ENCODE data around the gene ABL2.
A peak's percentile ranks its signal among the peaks of the same experiment; 100 is the strongest.

Gene ABL2

GRCh38 chr1:179092896-179093461 is 136.5 kb downstream of the ABL2 start:
- H3K4me3 ChIP-seq (ENCODE audit: low read length in 2 of 2) = no peak overlapping the region
- H3K9me3 ChIP-seq (ENCODE audit: control insufficient read depth in 2 of 2, low read length in 2 of 2) = no peaks in the 10 kb centered on the region
- H3K36me3 ChIP-seq (ENCODE audit: control insufficient read depth in 2 of 2, insufficient read depth in 2 of 2, low read length in 2 of 2) = peaks cover 38 to 45% of the 10 kb centered on the region in 2 donors
- peaks cover 12% of the 10 kb centered on the region for H3K4me1 ChIP-seq (ENCODE audit: control insufficient read depth, insufficient read depth, low read length)
- no peak overlapping the region for H3K27ac ChIP-seq (ENCODE audit: low read length)
- H3K9ac ChIP-seq (ENCODE audit: low read length in 2 of 2) = no peak overlapping the region
- no peaks in the 10 kb centered on the region for H3K27me3 ChIP-seq (ENCODE audit: control insufficient read depth in 1 of 2, insufficient read depth in 2 of 2, low read length in 2 of 2)

GRCh38 chr1:179091691-179092165 is 137.7 kb downstream of the ABL2 start:
- Histone ChIP-seq H3K36me3 (ENCODE audit: control insufficient read depth in 2 of 2, insufficient read depth in 2 of 2, low read length in 2 of 2) (peaks cover 31 to 45% of the 10 kb centered on the region in 2 donors), H3K27ac (ENCODE audit: low read length) (no peak overlapping the region), H3K27me3 (ENCODE audit: control insufficient read depth in 1 of 2, insufficient read depth in 2 of 2, low read length in 2 of 2) (no peaks in the 10 kb centered on the region), H3K9ac (ENCODE audit: low read length in 2 of 2) (no peak overlapping the region), H3K9me3 (ENCODE audit: control insufficient read depth in 2 of 2, low read length in 2 of 2) (no peaks in the 10 kb centered on the region), H3K4me1 (ENCODE audit: control insufficient read depth, insufficient read depth, low read length) (peaks cover 14% of the 10 kb centered on the region), H3K4me3 (ENCODE audit: low read length in 2 of 2) (no peak overlapping the region)

- no peaks in the 10 kb centered on the region for H3K9me3 ChIP-seq (ENCODE audit: control insufficient read depth in 2 of 2, low read length in 2 of 2)
- peaks cover 14% of the 10 kb centered on the region for H3K4me1 ChIP-seq (ENCODE audit: control insufficient read depth, insufficient read depth, low read length)
- peak overlapping the region; percentile 24 for H3K27ac ChIP-seq (ENCODE audit: low read length)
- H3K4me3 ChIP-seq (ENCODE audit: low read length in 2 of 2) = no peak overlapping the region
- H3K36me3 ChIP-seq (ENCODE audit: control insufficient read depth in 2 of 2, insufficient read depth in 2 of 2, low read length in 2 of 2) = peaks cover 31 to 43% of the 10 kb centered on the region in 2 donors
- H3K9ac ChIP-seq (ENCODE audit: low read length in 2 of 2) = no peak overlapping the region
- no peaks in the 10 kb centered on the region for H3K27me3 ChIP-seq (ENCODE audit: control insufficient read depth in 1 of 2, insufficient read depth in 2 of 2, low read length in 2 of 2)
Measured at GRCh38 chr1:179090923-179091322, 138.6 kb downstream of the ABL2 start.

DNA sequence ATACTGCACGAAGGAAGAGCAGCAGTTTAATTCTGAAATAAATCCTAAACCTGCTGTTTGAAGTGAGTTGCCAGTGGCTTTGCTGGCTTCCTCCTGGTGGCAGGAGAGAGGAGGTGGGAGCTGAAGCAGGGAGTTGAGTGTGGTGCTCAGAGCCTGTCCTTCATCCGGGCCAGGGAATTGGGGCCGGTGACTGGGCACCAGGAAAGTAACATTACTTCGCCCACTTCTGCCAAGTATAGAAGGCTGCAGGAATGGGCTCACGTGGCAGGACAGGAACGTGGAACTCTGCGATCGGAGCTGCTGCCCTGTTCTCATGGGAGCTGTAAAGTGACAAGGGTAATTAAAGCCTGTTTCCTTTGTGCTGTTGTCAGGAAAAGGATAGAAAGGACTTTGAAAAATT is 139.0 kb downstream of the ABL2 start:
- Histone ChIP-seq H3K9me3 (ENCODE audit: control insufficient read depth in 2 of 2, low read length in 2 of 2) (no peaks in the 10 kb centered on the region), H3K4me1 (ENCODE audit: control insufficient read depth, insufficient read depth, low read length) (peaks cover 14% of the 10 kb centered on the region), H3K27ac (ENCODE audit: low read length) (peak overlapping the region; percentile 24), H3K4me3 (ENCODE audit: low read length in 2 of 2) (no peak overlapping the region), H3K36me3 (ENCODE audit: control insufficient read depth in 2 of 2, insufficient read depth in 2 of 2, low read length in 2 of 2) (peaks cover 28 to 40% of the 10 kb centered on the region in 2 donors), H3K27me3 (ENCODE audit: control insufficient read depth in 1 of 2, insufficient read depth in 2 of 2, low read length in 2 of 2) (no peaks in the 10 kb centered on the region), H3K9ac (ENCODE audit: low read length in 2 of 2) (no peak overlapping the region)

DNA sequence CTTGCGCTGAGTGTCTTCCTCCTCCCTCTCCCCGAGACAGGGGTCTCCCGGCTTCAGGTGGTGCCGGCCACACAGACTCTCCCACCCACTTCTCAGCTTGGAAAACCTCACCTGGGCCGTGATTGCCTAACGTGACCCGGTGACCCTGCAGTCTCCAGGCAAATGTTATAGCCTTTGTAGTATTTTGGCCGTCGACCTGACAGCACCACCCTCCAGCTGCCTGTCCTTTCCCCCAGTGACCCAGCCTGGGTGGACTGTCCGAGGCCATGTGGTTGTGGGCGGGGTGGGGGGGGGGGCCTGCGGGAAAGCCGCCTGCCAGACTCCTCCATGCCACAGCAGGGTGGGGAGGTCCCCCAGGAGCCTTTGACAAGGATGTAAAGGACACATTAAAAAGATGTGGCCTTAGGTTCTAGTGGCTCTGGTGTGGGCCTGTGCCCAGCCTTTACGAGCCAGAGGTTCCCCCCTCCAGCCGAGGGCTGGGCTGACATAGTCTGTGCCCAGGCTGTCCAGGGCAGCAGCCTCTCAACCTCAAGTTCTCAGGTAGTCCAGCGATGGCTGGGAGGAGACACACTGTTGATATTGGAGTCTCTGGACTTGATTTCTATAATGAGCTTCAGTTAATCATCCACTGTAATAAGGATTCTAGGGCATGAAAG is 139.5 kb downstream of the ABL2 start:
- peaks cover 22 to 36% of the 10 kb centered on the region in 2 donors for H3K36me3 ChIP-seq (ENCODE audit: control insufficient read depth in 2 of 2, insufficient read depth in 2 of 2, low read length in 2 of 2)
- H3K27ac ChIP-seq (ENCODE audit: low read length) = no peak overlapping the region
- no peaks in the 10 kb centered on the region for H3K27me3 ChIP-seq (ENCODE audit: control insufficient read depth in 1 of 2, insufficient read depth in 2 of 2, low read length in 2 of 2)
- H3K4me3 ChIP-seq (ENCODE audit: low read length in 2 of 2) = no peak overlapping the region
- no peak overlapping the region for H3K9ac ChIP-seq (ENCODE audit: low read length in 2 of 2)
- no peaks in the 10 kb centered on the region for H3K9me3 ChIP-seq (ENCODE audit: control insufficient read depth in 2 of 2, low read length in 2 of 2)
- peaks cover 14% of the 10 kb centered on the region for H3K4me1 ChIP-seq (ENCODE audit: control insufficient read depth, insufficient read depth, low read length)

DNA sequence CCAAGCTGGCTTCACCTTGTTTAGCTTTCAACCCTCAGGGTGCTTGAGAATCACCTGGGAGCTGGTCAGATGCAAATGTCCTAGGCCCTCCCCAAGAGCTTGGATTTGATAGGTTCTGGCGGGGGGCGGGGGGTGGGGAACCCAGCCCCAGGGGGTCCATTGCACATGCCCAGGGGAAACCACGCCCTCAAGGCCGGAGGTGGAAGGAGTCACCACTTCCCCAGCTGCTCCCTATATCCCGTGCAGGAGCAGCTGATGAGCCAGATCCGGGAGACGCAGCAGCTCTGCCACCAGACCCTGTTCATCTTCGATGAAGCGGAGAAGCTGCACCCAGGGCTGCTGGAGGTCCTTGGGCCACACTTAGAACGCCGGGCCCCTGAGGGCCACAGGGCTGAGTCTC is 141.8 kb downstream of the ABL2 start:
- peaks cover 2 to 20% of the 10 kb centered on the region in 2 donors for H3K36me3 ChIP-seq (ENCODE audit: control insufficient read depth in 2 of 2, insufficient read depth in 2 of 2, low read length in 2 of 2)
- no peaks in the 10 kb centered on the region for H3K9me3 ChIP-seq (ENCODE audit: control insufficient read depth in 2 of 2, low read length in 2 of 2)
- no peak overlapping the region for H3K4me3 ChIP-seq (ENCODE audit: low read length in 2 of 2)
- peaks cover 24% of the 10 kb centered on the region for H3K4me1 ChIP-seq (ENCODE audit: control insufficient read depth, insufficient read depth, low read length)
- no peaks in the 10 kb centered on the region for H3K27me3 ChIP-seq (ENCODE audit: control insufficient read depth in 1 of 2, insufficient read depth in 2 of 2, low read length in 2 of 2)
- no peak overlapping the region for H3K27ac ChIP-seq (ENCODE audit: low read length)
- H3K9ac ChIP-seq (ENCODE audit: low read length in 2 of 2) = no peak overlapping the region

GRCh38 chr1:179083533-179083932 is 145.9 kb downstream of the ABL2 start:
- H3K9ac ChIP-seq (ENCODE audit: low read length in 2 of 2) = peak overlapping the region in 1 of 2 donors; percentile 21
- H3K36me3 ChIP-seq (ENCODE audit: control insufficient read depth in 2 of 2, insufficient read depth in 2 of 2, low read length in 2 of 2) = peaks cover 2 to 16% of the 10 kb centered on the region in 2 donors
- no peaks in the 10 kb centered on the region for H3K9me3 ChIP-seq (ENCODE audit: control insufficient read depth in 2 of 2, low read length in 2 of 2)
- no peak overlapping the region for H3K27ac ChIP-seq (ENCODE audit: low read length)
- no peak overlapping the region for H3K4me3 ChIP-seq (ENCODE audit: low read length in 2 of 2)
- H3K4me1 ChIP-seq (ENCODE audit: control insufficient read depth, insufficient read depth, low read length) = peaks cover 26% of the 10 kb centered on the region
- no peaks in the 10 kb centered on the region for H3K27me3 ChIP-seq (ENCODE audit: control insufficient read depth in 1 of 2, insufficient read depth in 2 of 2, low read length in 2 of 2)

- peak overlapping the region; percentile 92 to 97 for H3K4me3 ChIP-seq (ENCODE audit: low read length in 2 of 2)
- peaks cover 2 to 14% of the 10 kb centered on the region in 2 donors for H3K36me3 ChIP-seq (ENCODE audit: control insufficient read depth in 2 of 2, insufficient read depth in 2 of 2, low read length in 2 of 2)
- no peaks in the 10 kb centered on the region for H3K9me3 ChIP-seq (ENCODE audit: control insufficient read depth in 2 of 2, low read length in 2 of 2)
- H3K27me3 ChIP-seq (ENCODE audit: control insufficient read depth in 1 of 2, insufficient read depth in 2 of 2, low read length in 2 of 2) = no peaks in the 10 kb centered on the region
- peaks cover 26% of the 10 kb centered on the region for H3K4me1 ChIP-seq (ENCODE audit: control insufficient read depth, insufficient read depth, low read length)
- H3K9ac ChIP-seq (ENCODE audit: low read length in 2 of 2) = peak overlapping the region; percentile 69 to 84
- no peak overlapping the region for H3K27ac ChIP-seq (ENCODE audit: low read length)
Measured at GRCh38 chr1:179082999-179083335, 146.5 kb downstream of the ABL2 start.

- peaks cover 26% of the 10 kb centered on the region for H3K4me1 ChIP-seq (ENCODE audit: control insufficient read depth, insufficient read depth, low read length)
- H3K9ac ChIP-seq (ENCODE audit: low read length in 2 of 2) = peak overlapping the region; percentile 69 to 84
- H3K9me3 ChIP-seq (ENCODE audit: control insufficient read depth in 2 of 2, low read length in 2 of 2) = no peaks in the 10 kb centered on the region
- peaks cover 2 to 10% of the 10 kb centered on the region in 2 donors for H3K36me3 ChIP-seq (ENCODE audit: control insufficient read depth in 2 of 2, insufficient read depth in 2 of 2, low read length in 2 of 2)
- H3K27ac ChIP-seq (ENCODE audit: low read length) = peak overlapping the region; percentile 75
- no peaks in the 10 kb centered on the region for H3K27me3 ChIP-seq (ENCODE audit: control insufficient read depth in 1 of 2, insufficient read depth in 2 of 2, low read length in 2 of 2)
- peak overlapping the region; percentile 92 to 97 for H3K4me3 ChIP-seq (ENCODE audit: low read length in 2 of 2)
Measured at GRCh38 chr1:179082333-179082998, 147.0 kb downstream of the ABL2 start.

DNA sequence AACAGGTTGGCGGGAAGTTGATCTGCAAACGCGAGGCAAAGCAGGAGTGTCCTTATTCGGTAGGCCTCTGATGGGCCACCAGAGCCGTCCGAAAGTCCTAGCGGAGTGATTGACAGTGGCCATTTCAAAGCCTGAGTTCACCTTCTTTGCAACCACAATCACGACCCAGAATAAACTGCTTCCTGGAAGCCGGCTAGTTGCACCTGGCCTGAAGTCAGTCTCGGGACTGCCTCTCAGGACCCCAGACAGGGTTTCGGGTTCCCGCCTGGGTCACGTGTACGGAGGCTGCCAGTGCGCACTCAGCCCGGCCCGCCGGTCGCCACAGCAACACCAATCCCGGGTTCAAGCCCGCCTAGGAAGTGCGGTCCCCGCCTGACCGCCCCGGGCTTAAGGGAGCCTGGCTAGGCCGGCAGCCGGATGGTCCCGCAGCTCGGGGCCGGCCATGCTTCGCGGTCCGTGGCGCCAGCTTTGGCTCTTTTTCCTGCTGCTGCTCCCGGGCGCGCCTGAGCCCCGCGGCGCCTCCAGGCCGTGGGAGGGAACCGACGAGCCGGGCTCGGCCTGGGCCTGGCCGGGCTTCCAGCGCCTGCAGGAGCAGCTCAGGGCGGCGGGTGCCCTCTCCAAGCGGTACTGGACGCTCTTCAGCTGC is 147.7 kb downstream of the ABL2 start, which contains the start of gene TOR3A:
TSS of gene TOR3A (plus strand) at position 384 of the 646 bp plus-strand sequence. CDS start at position 443, 59 bp downstream.
- Histone ChIP-seq H3K36me3 (ENCODE audit: control insufficient read depth in 2 of 2, insufficient read depth in 2 of 2, low read length in 2 of 2) (peaks cover 2 to 8% of the 10 kb centered on the region in 2 donors), H3K27ac (ENCODE audit: low read length) (peak within 1 kb of the TSS; percentile 75), H3K4me3 (ENCODE audit: low read length in 2 of 2) (peak within 1 kb of the TSS; percentile 92 to 97), H3K27me3 (ENCODE audit: control insufficient read depth in 1 of 2, insufficient read depth in 2 of 2, low read length in 2 of 2) (no peaks in the 10 kb centered on the region), H3K9me3 (ENCODE audit: control insufficient read depth in 2 of 2, low read length in 2 of 2) (no peaks in the 10 kb centered on the region), H3K4me1 (ENCODE audit: control insufficient read depth, insufficient read depth, low read length) (peaks cover 23% of the 10 kb centered on the region), H3K9ac (ENCODE audit: low read length in 2 of 2) (peak within 1 kb of the TSS; percentile 69 to 84)
